ENCODE data around the gene CYP11A1.
"Not testable (repeated sequence)": the region's sequence is repeated elsewhere in the genome, so short reads cannot be mapped to it uniquely, and the experiment has no call there.

CYP11A1 gene

GRCh38 chr15:74373056-74373650, 5.7 kb upstream of the CYP11A1 start:
- DNase-seq = no peak

- DNase-seq = no peak
Observed at GRCh38 chr15:74370471-74370870, 3.0 kb upstream of the CYP11A1 start.

GRCh38 chr15:74369756-74370155, 2.3 kb upstream of the CYP11A1 start:
- no peak for DNase-seq

GRCh38 chr15:74369084-74369745, 1.8 kb upstream of the CYP11A1 start:
- no peak for DNase-seq

GRCh38 chr15:74368121-74368520, 675 bp upstream of the CYP11A1 start:
- no peak for DNase-seq

- DNase-seq = no peak
Observed at GRCh38 chr15:74365598-74366445, 1.6 kb downstream of the CYP11A1 start.

- no peak for DNase-seq
Observed at GRCh38 chr15:74364936-74365597, 2.4 kb downstream of the CYP11A1 start.

- DNase-seq = no peak
Observed at GRCh38 chr15:74362482-74362881, 5.0 kb downstream of the CYP11A1 start.

GRCh38 chr15:74360855-74361254, 6.6 kb downstream of the CYP11A1 start:
- DNase-seq = not testable (repeated sequence)

GRCh38 chr15:74359376-74359775, 8.1 kb downstream of the CYP11A1 start:
- DNase-seq = not testable (repeated sequence)

GRCh38 chr15:74357514-74357913, 9.9 kb downstream of the CYP11A1 start:
- DNase-seq = not testable (repeated sequence)

GRCh38 chr15:74356050-74356449, 11.4 kb downstream of the CYP11A1 start:
- DNase-seq = not testable (repeated sequence)

GRCh38 chr15:74353992-74354391, 13.5 kb downstream of the CYP11A1 start:
- not testable (repeated sequence) for DNase-seq

- DNase-seq = no peak
Observed at GRCh38 chr15:74352393-74352910, 15.0 kb downstream of the CYP11A1 start.

- DNase-seq = no peak
Observed at GRCh38 chr15:74351670-74352069, 15.8 kb downstream of the CYP11A1 start.

- DNase-seq = no peak
Observed at GRCh38 chr15:74350295-74351275, 16.9 kb downstream of the CYP11A1 start.

- DNase-seq = no peak
Observed at GRCh38 chr15:74349241-74349778, 18.1 kb downstream of the CYP11A1 start.

- DNase-seq = no peak
Observed at GRCh38 chr15:74347757-74348250, 19.6 kb downstream of the CYP11A1 start.

GRCh38 chr15:74345051-74345450, 22.4 kb downstream of the CYP11A1 start:
- no peak for DNase-seq

GRCh38 chr15:74343797-74344127, 23.7 kb downstream of the CYP11A1 start:
- no peak for DNase-seq

GRCh38 chr15:74343127-74343796, 24.2 kb downstream of the CYP11A1 start:
- DNase-seq = no peak
